GM18868 (cell line): Measurements from ENCODE around the gene SLC16A11.
"Not testable (repeated sequence)": the region's sequence is repeated elsewhere in the genome, so short reads cannot be mapped to it uniquely, and the experiment has no call there.

ENCODE experiments used
- ATAC-seq: cut with Tn5 transposase; IDR thresholded peaks from one replicate; pipeline ENCODE4 v1.9.1; 2021; ENCODE audit warnings: mild to moderate bottlenecking, moderate library complexity; ENCODE audit not compliant: unreplicated experiment

Gene SLC16A11

GRCh38 chr17:7058831-7059447, 15.0 kb upstream of the SLC16A11 start:
- ATAC-seq = no peak

DNA sequence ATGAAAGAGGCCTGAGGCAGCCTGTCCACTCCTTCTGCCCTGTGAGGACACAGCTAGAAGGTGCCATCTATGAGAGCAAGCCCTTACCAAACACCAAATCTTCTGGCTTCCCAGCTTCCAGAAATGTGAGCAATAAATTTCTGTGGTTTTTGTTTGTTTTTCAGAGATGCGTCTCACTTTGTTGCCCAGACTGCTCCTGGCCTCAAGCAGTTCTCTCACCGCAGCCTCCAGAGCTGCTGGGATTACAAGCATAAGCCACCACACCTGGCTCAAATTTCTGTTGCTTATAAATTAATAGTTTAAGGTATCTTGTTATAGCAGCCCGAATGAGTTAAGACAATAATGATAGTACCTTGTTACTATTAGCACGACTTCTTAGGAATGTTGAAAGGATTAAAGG, 12.5 kb upstream of the SLC16A11 start:
- no peak for ATAC-seq

GRCh38 chr17:7050583-7050982, 6.7 kb upstream of the SLC16A11 start:
- ATAC-seq = not testable (repeated sequence)

GRCh38 chr17:7048968-7049367, 5.1 kb upstream of the SLC16A11 start:
- no peak for ATAC-seq

DNA sequence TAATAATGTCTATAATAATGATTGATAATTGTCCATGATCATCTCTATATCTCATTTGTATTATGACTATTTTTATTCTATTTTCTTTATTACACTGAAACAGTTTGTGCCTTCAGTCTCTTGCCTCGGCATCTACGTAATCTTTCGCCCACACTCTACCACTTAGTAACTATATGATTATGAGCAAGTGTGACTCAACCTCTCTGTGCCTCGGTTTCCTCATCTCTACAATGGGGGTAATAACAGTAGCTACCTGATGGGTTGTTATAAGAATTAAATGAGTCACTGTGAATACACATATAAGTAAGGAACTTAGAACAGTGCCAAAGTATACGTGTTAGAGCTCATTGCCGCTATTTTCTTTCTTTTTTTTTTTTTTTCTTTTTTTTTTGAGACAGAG, 3.7 kb upstream of the SLC16A11 start:
- no peak for ATAC-seq

GRCh38 chr17:7046725-7047397, 3.0 kb upstream of the SLC16A11 start:
- ATAC-seq = not testable (repeated sequence)

- no peak for ATAC-seq
Measured at GRCh38 chr17:7046127-7046724, 2.3 kb upstream of the SLC16A11 start.

- no peak for ATAC-seq
Measured at GRCh38 chr17:7045492-7046126, 1.7 kb upstream of the SLC16A11 start.

GRCh38 chr17:7043182-7043496, 753 bp downstream of the SLC16A11 start:
- ATAC-seq = no peak

- ATAC-seq = no peak
Measured at GRCh38 chr17:7042501-7043181, 1.3 kb downstream of the SLC16A11 start.

DNA sequence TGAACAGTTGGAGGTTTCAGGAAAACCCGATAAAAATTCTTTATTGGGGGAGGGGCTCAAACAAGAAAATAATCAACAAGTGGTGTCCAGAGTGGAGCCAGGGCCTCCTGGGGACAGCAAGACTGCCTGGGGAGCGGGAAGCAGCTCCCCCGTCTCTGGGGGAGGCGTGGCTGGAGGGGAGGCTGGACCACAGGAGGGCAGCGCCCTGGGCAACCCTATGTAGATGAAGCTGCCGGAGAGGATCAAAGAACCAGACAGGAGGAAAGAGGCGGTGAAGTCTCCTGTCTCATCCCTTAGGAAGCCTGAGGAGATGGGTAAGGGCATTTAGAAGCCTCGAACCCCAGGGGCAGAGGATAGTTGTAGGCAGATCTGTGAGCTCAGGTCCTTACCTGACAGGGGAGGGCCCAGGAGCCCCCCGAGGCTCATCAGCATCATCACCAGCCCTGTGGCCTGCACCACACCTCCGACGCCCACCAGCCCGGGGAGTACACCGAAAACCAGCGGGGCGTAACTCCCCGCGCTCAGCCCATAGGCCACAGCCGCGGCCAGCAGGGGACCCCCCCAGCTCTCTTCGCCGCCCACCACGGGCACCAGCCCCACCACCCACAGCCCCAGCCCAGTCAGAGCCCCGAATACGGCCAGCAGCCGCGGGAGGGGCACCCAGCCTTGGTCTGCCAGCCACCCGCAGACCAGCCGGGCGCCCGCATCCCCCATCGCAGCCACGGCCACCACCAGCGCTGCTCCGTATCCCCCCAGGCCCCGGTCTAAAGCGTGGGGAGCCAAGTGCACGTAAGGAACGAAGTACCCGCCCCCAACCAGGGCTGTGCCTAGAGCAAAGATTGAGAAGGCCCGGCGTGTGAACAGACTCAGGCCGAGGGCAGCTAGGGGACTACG, 2.0 kb downstream of the SLC16A11 start:
- no peak for ATAC-seq

DNA sequence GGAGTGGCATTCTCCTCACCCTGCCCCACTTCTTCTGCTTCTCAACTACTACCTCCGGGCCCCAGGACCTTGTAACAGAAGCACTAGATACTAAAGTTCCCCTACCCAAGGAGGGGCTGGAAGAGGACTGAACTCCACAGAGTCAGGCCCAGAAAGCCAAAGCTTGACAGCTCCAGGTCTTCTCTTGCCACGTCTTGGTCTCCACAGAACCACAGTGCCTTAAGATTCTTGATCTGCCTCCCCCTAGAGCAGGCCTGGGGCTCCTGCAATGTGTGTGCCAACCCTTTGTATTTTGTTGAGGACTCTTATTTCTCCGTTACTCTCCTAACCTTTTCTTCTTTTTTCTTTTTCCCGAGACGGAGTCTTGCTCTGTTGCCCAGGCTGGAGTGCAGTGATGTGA, 4.1 kb downstream of the SLC16A11 start:
- no peak for ATAC-seq

DNA sequence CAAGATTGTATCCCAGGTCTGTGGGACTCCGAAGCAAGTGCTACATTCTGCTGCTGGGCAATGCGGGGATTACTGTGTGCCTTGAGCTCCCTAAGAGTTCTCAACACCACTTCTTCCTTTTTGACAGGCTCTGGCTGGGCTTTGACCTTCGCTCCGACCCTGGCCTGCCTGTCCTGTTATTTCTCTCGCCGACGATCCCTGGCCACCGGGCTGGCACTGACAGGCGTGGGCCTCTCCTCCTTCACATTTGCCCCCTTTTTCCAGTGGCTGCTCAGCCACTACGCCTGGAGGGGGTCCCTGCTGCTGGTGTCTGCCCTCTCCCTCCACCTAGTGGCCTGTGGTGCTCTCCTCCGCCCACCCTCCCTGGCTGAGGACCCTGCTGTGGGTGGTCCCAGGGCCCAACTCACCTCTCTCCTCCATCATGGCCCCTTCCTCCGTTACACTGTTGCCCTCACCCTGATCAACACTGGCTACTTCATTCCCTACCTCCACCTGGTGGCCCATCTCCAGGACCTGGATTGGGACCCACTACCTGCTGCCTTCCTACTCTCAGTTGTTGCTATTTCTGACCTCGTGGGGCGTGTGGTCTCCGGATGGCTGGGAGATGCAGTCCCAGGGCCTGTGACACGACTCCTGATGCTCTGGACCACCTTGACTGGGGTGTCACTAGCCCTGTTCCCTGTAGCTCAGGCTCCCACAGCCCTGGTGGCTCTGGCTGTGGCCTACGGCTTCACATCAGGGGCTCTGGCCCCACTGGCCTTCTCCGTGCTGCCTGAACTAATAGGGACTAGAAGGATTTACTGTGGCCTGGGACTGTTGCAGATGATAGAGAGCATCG, 5.6 kb downstream of the SLC16A11 start:
- ATAC-seq = no peak

DNA sequence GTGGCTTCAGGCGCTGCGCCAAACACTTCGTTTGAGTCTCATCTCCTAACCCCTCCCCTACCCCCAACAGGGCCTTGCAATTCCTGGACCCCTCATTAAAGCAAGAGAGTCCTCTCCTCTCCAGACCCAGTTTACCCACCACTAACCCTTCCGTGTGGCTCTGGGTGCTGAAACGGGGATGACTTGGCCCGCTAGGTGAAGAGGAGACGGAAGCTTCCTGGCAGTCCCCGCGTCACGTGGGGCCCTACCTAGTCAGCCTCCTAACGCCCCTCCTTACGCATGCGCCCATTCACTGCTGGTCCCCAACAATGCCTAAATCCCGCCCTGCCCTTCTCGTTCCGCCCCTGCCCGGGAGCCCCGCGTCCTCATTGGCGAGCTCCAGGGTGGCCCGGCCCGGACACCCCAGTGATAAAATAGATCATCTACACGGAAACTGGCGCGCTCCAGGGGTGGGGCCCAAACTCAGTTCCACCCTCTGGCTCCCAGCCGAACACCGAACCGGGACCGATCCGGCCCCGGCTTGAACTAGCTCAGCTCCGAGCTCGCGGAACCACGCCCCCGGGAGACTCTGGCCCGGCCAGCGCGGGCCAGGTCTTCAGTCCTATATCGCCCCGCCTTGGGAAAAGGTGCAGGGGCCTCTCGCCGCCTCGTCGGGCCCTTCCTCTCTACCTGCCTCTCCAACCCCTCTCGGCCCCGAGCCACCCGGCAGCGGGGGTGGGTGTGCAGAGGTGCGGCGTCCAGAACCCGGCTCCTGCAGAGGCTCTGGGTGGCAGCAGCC, 8.1 kb downstream of the SLC16A11 start, which contains the start of gene SLC16A13:
Gene SLC16A13, plus strand, starts transcription at position 425 of the 778 bp plus-strand sequence. CDS start 368 bp downstream, outside the sequence.
- peak; percentile 86 for ATAC-seq

GRCh38 chr17:7034955-7035590, 8.8 kb downstream of the SLC16A11 start:
- ATAC-seq = peak; percentile 15

DNA sequence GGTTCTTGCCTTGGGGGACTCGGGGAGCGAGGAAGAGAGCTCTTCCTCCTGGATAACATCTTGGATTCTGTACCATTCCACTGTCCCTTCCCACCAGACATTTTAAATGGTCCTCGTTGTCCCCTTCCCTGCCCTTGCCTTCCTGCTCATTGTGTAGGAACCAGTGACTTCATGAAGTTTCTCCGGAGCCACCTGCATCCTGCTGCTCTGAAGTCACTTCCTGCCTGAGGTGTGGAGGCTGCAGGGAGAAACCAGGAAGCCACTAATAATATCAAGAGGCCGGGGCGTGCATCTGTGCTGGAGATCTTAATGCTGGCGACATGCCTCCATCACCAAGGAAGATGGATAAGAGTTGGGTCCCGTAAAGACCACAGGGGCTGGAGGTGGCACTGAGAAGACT, 14.2 kb downstream of the SLC16A11 start:
- no peak for ATAC-seq

GRCh38 chr17:7029096-7029495, 14.8 kb downstream of the SLC16A11 start:
- ATAC-seq = no peak

DNA sequence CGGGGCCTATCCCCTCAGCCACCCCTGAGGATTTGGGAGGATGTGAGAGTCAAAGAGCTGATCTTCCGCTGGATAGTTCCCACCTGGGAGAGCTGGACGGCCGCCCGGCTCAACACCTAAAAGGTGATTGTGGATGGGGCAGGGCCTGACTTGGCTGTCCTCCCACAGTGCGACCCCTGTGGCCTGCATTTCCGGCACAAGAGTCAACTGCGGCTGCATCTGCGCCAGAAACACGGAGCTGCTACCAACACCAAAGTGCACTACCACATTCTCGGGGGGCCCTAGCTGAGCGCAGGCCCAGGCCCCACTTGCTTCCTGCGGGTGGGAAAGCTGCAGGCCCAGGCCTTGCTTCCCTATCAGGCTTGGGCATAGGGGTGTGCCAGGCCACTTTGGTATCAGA, 16.6 kb downstream of the SLC16A11 start:
- no peak for ATAC-seq
